ENCODE data around the gene FES. TPM values are rescaled to one million over a fixed set of nuclear protein-coding genes. Genes with fewer than 3 reads are reported as not detected.
A peak's percentile ranks its signal among the peaks of the same experiment; 100 is the strongest.

FES gene
- total RNA-seq, 4 donors from 2014 or later = 62.0 to 183 (median 72.1) TPM

GRCh38 chr15:90910441-90911301, 26.4 kb downstream of the FES start:
- H3K9me3 ChIP-seq = no peaks in the 10 kb centered on the region
- no peaks in the 10 kb centered on the region for H3K27me3 ChIP-seq
- peaks cover 0 to 51% (median 32%) of the 10 kb centered on the region in 4 donors for H3K4me1 ChIP-seq
- WGBS, 2 donors = 92 to 95% methylated on average over 21 to 24 of the region's 24 CpGs
- H3K27ac ChIP-seq = peak overlapping the region in 2 of 4 donors; percentile 94 to 96
- no peak overlapping the region for H3K4me3 ChIP-seq
- peaks cover 9 to 87% (median 60%) of the 10 kb centered on the region in 3 donors for H3K36me3 ChIP-seq
- no peak for DNase-seq (ENCODE audit: low spot score in 2 of 2)
- TF ChIP-seq POLR2A (IDR thresholded peaks at IDR 0.05) (no peak), CTCF (IDR thresholded peaks at IDR 0.05) (no peak), EP300 (IDR thresholded peaks at IDR 0.05) (no peak)

- H3K27me3 ChIP-seq = no peaks in the 10 kb centered on the region
- H3K9me3 ChIP-seq = no peaks in the 10 kb centered on the region
- peaks cover 9 to 87% (median 54%) of the 10 kb centered on the region in 3 donors for H3K36me3 ChIP-seq
- peaks cover 0 to 45% (median 31%) of the 10 kb centered on the region in 4 donors for H3K4me1 ChIP-seq
- H3K27ac ChIP-seq = no peak overlapping the region
- no peak overlapping the region for H3K4me3 ChIP-seq
- no peak for DNase-seq (ENCODE audit: low spot score in 2 of 2)
- 90 to 93% methylated on average over 6 to 19 of the region's 19 CpGs for WGBS, 2 donors
- TF ChIP-seq EP300 (IDR thresholded peaks at IDR 0.05) = no peak
- no peak for TF ChIP-seq POLR2A (IDR thresholded peaks at IDR 0.05)
- no peak for TF ChIP-seq CTCF (IDR thresholded peaks at IDR 0.05)
Observed at GRCh38 chr15:90911302-90911623, 27.0 kb downstream of the FES start.

- H3K4me3 ChIP-seq = no peak overlapping the region
- no peak for TF ChIP-seq CTCF (IDR thresholded peaks at IDR 0.05)
- TF ChIP-seq EP300 (IDR thresholded peaks at IDR 0.05) = no peak
- TF ChIP-seq POLR2A (IDR thresholded peaks at IDR 0.05) = no peak
- peaks cover 0 to 36% (median 23%) of the 10 kb centered on the region in 4 donors for H3K4me1 ChIP-seq
- H3K27me3 ChIP-seq = no peaks in the 10 kb centered on the region
- peaks cover 12 to 87% (median 46%) of the 10 kb centered on the region in 3 donors for H3K36me3 ChIP-seq
- H3K9me3 ChIP-seq = no peaks in the 10 kb centered on the region
- DNase-seq (ENCODE audit: low spot score in 2 of 2) = no peak
- no peak overlapping the region for H3K27ac ChIP-seq
- 89 to 90% methylated on average over 18 to 30 of the region's 30 CpGs for WGBS, 2 donors
Observed at GRCh38 chr15:90911906-90912769, 27.8 kb downstream of the FES start.

- Histone ChIP-seq H3K4me1 (peaks cover 0 to 30% (median 17%) of the 10 kb centered on the region in 4 donors), H3K4me3 (no peak overlapping the region), H3K27ac (no peak overlapping the region), H3K27me3 (no peaks in the 10 kb centered on the region), H3K9me3 (no peaks in the 10 kb centered on the region), H3K36me3 (peaks cover 12 to 88% (median 40%) of the 10 kb centered on the region in 3 donors)
- no peak for TF ChIP-seq EP300 (IDR thresholded peaks at IDR 0.05)
- TF ChIP-seq POLR2A (IDR thresholded peaks at IDR 0.05) = no peak
- no peak for TF ChIP-seq CTCF (IDR thresholded peaks at IDR 0.05)
- DNase-seq (ENCODE audit: low spot score in 2 of 2) = no peak
- 90 to 98% methylated on average over 7 of the region's 7 CpGs for WGBS, 2 donors
Observed at GRCh38 chr15:90912770-90913075, 28.4 kb downstream of the FES start.

Measured in tibial nerve (tissue), 4 donors.